ENCODE results near the gene PCGF2.

Gene PCGF2

GRCh38 chr17:38751144-38751807, 3.1 kb upstream of the PCGF2 start:
- DNase-seq: no peak

- DNase-seq: no peak
Measured at GRCh38 chr17:38750312-38751121, 2.4 kb upstream of the PCGF2 start.

GRCh38 chr17:38750044-38750311, 1.8 kb upstream of the PCGF2 start:
- no peak for DNase-seq

- peak; percentile 85 for DNase-seq
Measured at GRCh38 chr17:38749223-38750043, 1.3 kb upstream of the PCGF2 start.

- no peak for DNase-seq
Measured at GRCh38 chr17:38748892-38749222, 721 bp upstream of the PCGF2 start.

- no peak for DNase-seq
Measured at GRCh38 chr17:38747463-38748148, 530 bp downstream of the PCGF2 start.

- DNase-seq: no peak
Measured at GRCh38 chr17:38746849-38747462, 1.2 kb downstream of the PCGF2 start.

GRCh38 chr17:38746004-38746848, 1.9 kb downstream of the PCGF2 start:
- DNase-seq: no peak

- peak; percentile 80 for DNase-seq
Measured at GRCh38 chr17:38745545-38745944, 2.6 kb downstream of the PCGF2 start.

GRCh38 chr17:38743556-38744171, 4.5 kb downstream of the PCGF2 start:
- DNase-seq: peak; percentile 61

GRCh38 chr17:38742411-38743308, 5.5 kb downstream of the PCGF2 start:
- DNase-seq: peak; percentile 61

GRCh38 chr17:38741921-38742410, 6.2 kb downstream of the PCGF2 start:
- no peak for DNase-seq

- no peak for DNase-seq
Measured at GRCh38 chr17:38741461-38741860, 6.7 kb downstream of the PCGF2 start.

GRCh38 chr17:38740806-38741205, 7.3 kb downstream of the PCGF2 start:
- no peak for DNase-seq

GRCh38 chr17:38740044-38740443, 8.1 kb downstream of the PCGF2 start:
- DNase-seq: no peak

- DNase-seq: no peak
Measured at GRCh38 chr17:38739305-38739704, 8.8 kb downstream of the PCGF2 start.

GRCh38 chr17:38738686-38739085, 9.4 kb downstream of the PCGF2 start:
- no peak for DNase-seq

- DNase-seq: no peak
Measured at GRCh38 chr17:38738007-38738662, 10.0 kb downstream of the PCGF2 start.

- DNase-seq: no peak
Measured at GRCh38 chr17:38735161-38735997, 12.8 kb downstream of the PCGF2 start.

Data from NCI-H510A (cell line).